MM.1S (cell line): ENCODE measurements around the gene TMOD4.

ENCODE experiments used
- DNase-seq: peaks from one replicate; pipeline ENCODE4 v3.0.0-alpha.2; 2015
- H2AFZ ChIP-seq: fragments of 300-600 bp; sonication (generic); 2 replicates; pipeline ENCODE4 v1.6.0; 2016; ENCODE audit warnings: antibody characterized with exemption, low read length
- H3F3A ChIP-seq: fragments of 300-600 bp; sonication (generic); 2 replicates; pipeline ENCODE4 v1.6.1; 2016; ENCODE audit warnings: mild to moderate bottlenecking, antibody characterized with exemption, low read length, moderate library complexity, mixed read lengths; ENCODE audit not compliant: insufficient read depth
- H3K27ac ChIP-seq: fragments of 300-600 bp; sonication (generic); 2 replicates; pipeline ENCODE4 v1.5.1; 2016; ENCODE audit warnings: mild to moderate bottlenecking, low read length
- H3K27me3 ChIP-seq: fragments of 300-600 bp; sonication (generic); replicated peaks from 2 replicates; pipeline ENCODE4 v1.6.0; 2016; ENCODE audit warnings: low read length; ENCODE audit not compliant: insufficient read depth
- H3K36me3 ChIP-seq: fragments of 300-600 bp; sonication (generic); replicated peaks from 2 replicates; pipeline ENCODE4 v1.6.1; 2016; ENCODE audit warnings: mild to moderate bottlenecking, low read length, mixed read lengths; ENCODE audit not compliant: insufficient read depth
- H3K4me1 ChIP-seq: fragments of 300-600 bp; sonication (generic); 2 replicates; pipeline ENCODE4 v1.6.1; 2016; ENCODE audit warnings: low read length, mixed read lengths
- H3K4me2 ChIP-seq: fragments of 300-600 bp; sonication (generic); 2 replicates; pipeline ENCODE4 v1.6.0; 2016; ENCODE audit warnings: low read depth, low read length
- H3K4me3 ChIP-seq: fragments of 300-600 bp; sonication (generic); 2 replicates; pipeline ENCODE4 v1.5.1; 2016; ENCODE audit warnings: low read length, mixed read lengths
- H3K79me2 ChIP-seq: fragments of 300-600 bp; sonication (generic); 2 replicates; pipeline ENCODE4 v1.6.1; 2016; ENCODE audit warnings: mixed run types, low read length, mixed read lengths
- H3K9ac ChIP-seq: fragments of 300-600 bp; sonication (generic); 2 replicates; pipeline ENCODE4 v1.6.1; 2016; ENCODE audit warnings: low read length, mixed read lengths
- H3K9me2 ChIP-seq: fragments of 300-600 bp; sonication (generic); replicated peaks from 2 replicates; pipeline ENCODE4 v1.6.1; 2016; ENCODE audit warnings: mild to moderate bottlenecking, low read length, mixed read lengths; ENCODE audit not compliant: insufficient read depth
- H3K9me3 ChIP-seq: fragments of 300-600 bp; sonication (generic); replicated peaks from 2 replicates; pipeline ENCODE4 v1.6.1; 2016; ENCODE audit warnings: mild to moderate bottlenecking, low read length, mixed read lengths; ENCODE audit not compliant: insufficient read depth
- H4K20me1 ChIP-seq: fragments of 300-600 bp; sonication (generic); 2 replicates; pipeline ENCODE4 v1.6.1; 2016; ENCODE audit warnings: mild to moderate bottlenecking, low read length, moderate library complexity, mixed read lengths; ENCODE audit not compliant: insufficient read depth
- CTCF ChIP-seq: fragments of 300-600 bp; sonication (generic); IDR thresholded peaks from 2 replicates; pipeline ENCODE4 v1.5.1; 2016; ENCODE audit warnings: antibody characterized with exemption, low read length, mixed read lengths
- EZH2 ChIP-seq: fragments of 300-600 bp; sonication (generic); optimal IDR thresholded peaks from 2 replicates; pipeline ENCODE3; 2017; ENCODE audit warnings: low read depth, mild to moderate bottlenecking, antibody characterized with exemption, low read length, mixed read lengths
- EZH2phosphoT487 ChIP-seq: fragments of 300-600 bp; sonication (generic); IDR thresholded peaks from 2 replicates; pipeline ENCODE4 v1.6.1; 2018; ENCODE audit warnings: antibody characterized with exemption, low read length

The TMOD4 gene

DNA sequence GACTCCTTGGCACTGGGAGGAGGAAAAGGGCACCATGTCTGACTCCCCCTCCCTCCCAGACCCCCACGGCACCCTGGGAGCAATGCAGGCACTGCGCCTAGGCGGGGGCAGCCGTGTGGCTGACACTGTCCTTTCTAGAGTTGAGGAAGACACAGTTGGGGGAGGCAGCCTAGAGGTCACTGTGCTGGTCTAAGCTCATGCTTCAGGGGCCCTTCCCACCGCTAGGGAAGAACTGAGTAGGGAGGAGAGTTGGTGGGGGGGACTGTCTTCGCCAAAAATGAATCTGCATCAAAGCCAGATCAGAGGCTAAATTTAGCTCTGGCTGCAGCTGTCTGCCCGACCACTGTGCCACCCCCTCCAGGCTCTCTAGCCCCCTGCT is 32.7 kb downstream of the TMOD4 start:
- Histone ChIP-seq H3K9me2 (no peaks in the 10 kb centered on the region), H3K36me3 (no peaks in the 10 kb centered on the region), H3K9me3 (no peaks in the 10 kb centered on the region), H3K4me1 (peaks cover 8% of the 10 kb centered on the region; the same call in 1 of the 2 replicates), H3K79me2 (no peaks in the 10 kb centered on the region), H3F3A (no peaks in the 10 kb centered on the region), H3K27me3 (peaks cover 35% of the 10 kb centered on the region), H2AFZ (no peak overlapping the region), H3K9ac (no peak overlapping the region), H3K4me3 (no peak overlapping the region), H4K20me1 (no peaks in the 10 kb centered on the region), H3K27ac (no peak overlapping the region), H3K4me2 (no peak overlapping the region)
- TF ChIP-seq CTCF (no peak), EZH2 (no peak), EZH2phosphoT487 (no peak)
- DNase-seq = no peak

DNA sequence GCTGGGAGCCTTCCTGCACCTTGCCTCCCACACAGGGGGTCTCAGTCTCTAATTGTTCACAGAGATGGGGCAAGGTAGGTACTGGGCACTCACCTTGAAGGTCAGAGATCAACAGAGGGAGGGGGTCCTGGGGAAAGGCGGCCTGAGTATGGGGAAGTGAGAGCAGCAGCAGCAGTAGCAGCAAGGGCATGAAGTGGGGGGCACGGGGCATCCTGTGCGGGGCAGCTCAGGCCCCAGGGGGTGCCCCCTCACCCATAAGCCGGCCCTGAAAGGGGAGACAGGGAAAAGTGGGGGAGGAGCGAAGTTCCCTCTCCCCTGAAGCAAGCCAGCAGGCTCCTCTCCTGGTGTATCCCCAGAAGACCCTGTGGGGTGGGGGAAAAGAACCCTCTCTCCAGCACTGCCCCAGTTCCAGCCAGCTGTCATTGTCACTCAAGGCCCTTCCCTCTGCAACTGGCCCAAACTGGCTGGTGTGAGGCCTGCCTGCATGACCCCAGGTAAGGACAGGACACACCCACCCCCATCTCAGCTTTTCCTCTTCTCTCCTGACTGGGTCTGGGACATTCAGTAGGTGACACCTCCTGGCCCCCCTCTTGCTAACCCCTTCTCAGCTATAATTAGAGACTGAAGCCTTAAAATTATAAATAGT is 33.2 kb downstream of the TMOD4 start:
- Histone ChIP-seq H3K4me3 (no peak overlapping the region), H3K27ac (no peak overlapping the region), H3K79me2 (no peaks in the 10 kb centered on the region), H3K9me3 (no peaks in the 10 kb centered on the region), H2AFZ (no peak overlapping the region), H3K4me2 (no peak overlapping the region), H3K9me2 (no peaks in the 10 kb centered on the region), H4K20me1 (no peaks in the 10 kb centered on the region), H3F3A (no peaks in the 10 kb centered on the region), H3K27me3 (peaks cover 35% of the 10 kb centered on the region), H3K36me3 (no peaks in the 10 kb centered on the region), H3K4me1 (peaks cover 8% of the 10 kb centered on the region; the same call in 1 of the 2 replicates), H3K9ac (no peak overlapping the region)
- TF ChIP-seq EZH2phosphoT487 (no peak), EZH2 (no peak), CTCF (no peak)
- no peak for DNase-seq

- H3K79me2 ChIP-seq = no peaks in the 10 kb centered on the region
- H3K4me2 ChIP-seq = no peak overlapping the region
- no peak for TF ChIP-seq EZH2phosphoT487
- TF ChIP-seq CTCF = no peak
- TF ChIP-seq EZH2 = no peak
- H3K4me1 ChIP-seq = peaks cover 9% of the 10 kb centered on the region
- H2AFZ ChIP-seq = no peak overlapping the region
- no peaks in the 10 kb centered on the region for H3F3A ChIP-seq
- no peaks in the 10 kb centered on the region for H3K36me3 ChIP-seq
- no peak overlapping the region for H3K9ac ChIP-seq
- no peaks in the 10 kb centered on the region for H4K20me1 ChIP-seq
- peaks cover 30% of the 10 kb centered on the region for H3K27me3 ChIP-seq
- H3K4me3 ChIP-seq = no peak overlapping the region
- no peak overlapping the region for H3K27ac ChIP-seq
- H3K9me2 ChIP-seq = no peaks in the 10 kb centered on the region
- no peaks in the 10 kb centered on the region for H3K9me3 ChIP-seq
- DNase-seq = no peak
These were observed 38.0 kb downstream of the TMOD4 start for GRCh38 chr1:151137789-151138188.
